A549 (cell line): ENCODE data around the gene NSUN3. TPM values are rescaled to one million over a fixed set of nuclear protein-coding genes. Genes with fewer than 3 reads are reported as not detected.

Source experiments
- ATAC-seq, 2 experiments: fragments of 200-7000 bp in 1 of 2; fragments of >200 bp in 1 of 2; cut with Nextera tagmentation in 1 of 2; cut with Tn5 transposase in 1 of 2; 3 replicates each; pipeline versions ENCODE4 v1.8.0 to v1.9.1; 2018 to 2020; ENCODE audit warnings: mild to moderate bottlenecking in 1 of 2, moderate library complexity in 1 of 2
- CTCF ChIA-PET: fragments of 300-600 bp; sonication (Branson Sonifier 250); formaldehyde crosslinking; extraction: SDS; loops from one replicate; lab custom pipeline; 2021; ENCODE audit warnings: antibody characterized with exemption, inconsistent platforms; lab: Yijun Ruan, JAX
- POLR2A ChIA-PET: fragments of 350-600 bp; formaldehyde crosslinking; extraction: SDS; loops from one replicate; lab custom pipeline; 2021; ENCODE audit warnings: antibody characterized with exemption, inconsistent platforms; lab: Yijun Ruan, JAX
- DNase-seq, 2 experiments: peaks; one replicate each; pipeline versions ENCODE4 v3.0.0 to v3.0.0-alpha.2; 2011 to 2016; ENCODE audit warnings: low read depth in 1 of 2, low spot score in 1 of 2
- FAIRE-seq: peaks from 2 replicates; lab custom pipeline; 2011; peaks lifted over from hg19 to GRCh38; lab: Jason Lieb, UNC
- H3K27ac ChIP-seq, 2 experiments: fragments of >200 bp; sonication (Bioruptor Twin); formaldehyde crosslinking; 3 replicates each; pipeline ENCODE4 v1.5.1; 2016 to 2017
- H3K4me1 ChIP-seq: fragments of >200 bp; sonication (Bioruptor Twin); formaldehyde crosslinking; 3 replicates; pipeline ENCODE4 v1.6.1; 2016
- H3K4me2 ChIP-seq: fragments of >200 bp; sonication (Bioruptor Twin); formaldehyde crosslinking; 3 replicates; pipeline ENCODE4 v1.6.1; 2016
- H3K4me3 ChIP-seq: fragments of >200 bp; sonication (Bioruptor Twin); formaldehyde crosslinking; 3 replicates; pipeline ENCODE4 v1.5.1; 2016
- H3K9me3 ChIP-seq: fragments of >200 bp; sonication (Bioruptor Twin); formaldehyde crosslinking; 3 replicates; pipeline ENCODE4 v1.6.1; 2016
- BHLHE40 ChIP-seq: IDR thresholded peaks from 2 replicates; pipeline ENCODE4 v1.6.1; 2012; ENCODE audit warnings: low read depth, low read length, inconsistent platforms
- CEBPB ChIP-seq, 2 experiments: fragments of >200 bp in 1 of 2; sonication (Bioruptor Twin) in 1 of 2; formaldehyde crosslinking in 1 of 2; IDR thresholded peaks; 2 replicates each; pipeline ENCODE4 v1.6.1; 2012 to 2016
- CTCF ChIP-seq: fragments of >200 bp; sonication (Bioruptor Twin); formaldehyde crosslinking; IDR thresholded peaks from 3 replicates; pipeline ENCODE4 v1.5.1; 2016
- EHMT2 ChIP-seq: fragments of 200-600 bp; sonication (generic); IDR thresholded peaks from 2 replicates; pipeline ENCODE4 v1.6.1; 2016; ENCODE audit warnings: antibody characterized with exemption, low read depth, mild to moderate bottlenecking, moderate library complexity
- EP300 ChIP-seq, 2 experiments: fragments of >200 bp; sonication (Bioruptor Twin); formaldehyde crosslinking; IDR thresholded peaks; 2 replicates in 1 of 2; 3 replicates in 1 of 2; pipeline ENCODE4 v1.6.1; 2016 to 2017
- FOSL2 ChIP-seq, 2 experiments: fragments of 450-650 bp in 1 of 2; fragments of >200 bp in 1 of 2; sonication (Bioruptor Twin) in 1 of 2; formaldehyde crosslinking; IDR thresholded peaks; 2 replicates each; pipeline versions ENCODE4 v1.5.0 to v1.6.1; 2016 to 2020; ENCODE audit warnings: mild to moderate bottlenecking in 1 of 2, moderate library complexity in 1 of 2
- HDAC2 ChIP-seq: fragments of 200-600 bp; sonication (generic); IDR thresholded peaks from 2 replicates; pipeline ENCODE4 v1.6.1; 2016
- HES2 ChIP-seq: fragments of >200 bp; sonication (Bioruptor Twin); formaldehyde crosslinking; IDR thresholded peaks from 2 replicates; pipeline ENCODE4 v1.6.1; 2016
- HOXB5 ChIP-seq: fragments of 250-450 bp; sonication (Bioruptor Pico); IDR thresholded peaks from 2 replicates; pipeline ENCODE4 v1.5.0; 2020; ENCODE audit warnings: mild to moderate bottlenecking, moderate library complexity
- JUNB ChIP-seq: fragments of >200 bp; sonication (Bioruptor Twin); formaldehyde crosslinking; IDR thresholded peaks from 2 replicates; pipeline ENCODE4 v1.6.1; 2016
- MAZ ChIP-seq: fragments of 150-350 bp; IDR thresholded peaks from 2 replicates; pipeline ENCODE4 v1.6.1; 2014; ENCODE audit warnings: antibody characterized with exemption, low read depth, low read length, borderline replicate concordance
- NR3C1 ChIP-seq: fragments of >200 bp; sonication (Bioruptor Twin); formaldehyde crosslinking; IDR thresholded peaks from 3 replicates; pipeline ENCODE4 v1.6.1; 2017
- RAD21 ChIP-seq, 2 experiments: fragments of >200 bp in 1 of 2; sonication (Bioruptor Twin) in 1 of 2; formaldehyde crosslinking in 1 of 2; IDR thresholded peaks in 1 of 2; conservative IDR thresholded peaks in 1 of 2; 2 replicates in 1 of 2; 3 replicates in 1 of 2; pipeline ENCODE4 v1.6.1; 2012 to 2018; ENCODE audit warnings: inconsistent platforms in 1 of 2
- RARB ChIP-seq: fragments of 250-450 bp; sonication (Bioruptor Pico); IDR thresholded peaks from 2 replicates; pipeline ENCODE4 v1.8.0; 2021; ENCODE audit warnings: mild to moderate bottlenecking, moderate library complexity
- RNF2 ChIP-seq: fragments of 200-600 bp; sonication (generic); IDR thresholded peaks from 2 replicates; pipeline ENCODE4 v1.6.1; 2016; ENCODE audit warnings: low read depth, mild to moderate bottlenecking, antibody characterized with exemption, moderate library complexity, borderline replicate concordance
- ZC3H11A ChIP-seq: fragments of 450-650 bp; IDR thresholded peaks from 2 replicates; pipeline ENCODE4 v1.6.1; 2014; ENCODE audit warnings: antibody characterized with exemption, mild to moderate bottlenecking
- ZFP36 ChIP-seq: fragments of 450-650 bp; IDR thresholded peaks from 2 replicates; pipeline ENCODE4 v1.6.1; 2014; ENCODE audit warnings: borderline replicate concordance; ENCODE audit not compliant: partially characterized antibody
- WGBS: methylation state at CpG from one replicate; pipeline ENCODE4 v1.1.6; 2017; ENCODE audit errors: missing lambda C conversion rate; 5-methylcytosine and 5-hydroxymethylcytosine counted together
- polyA plus RNA-seq, 4 experiments: library from polyadenylated mRNA; depleted of rRNA in 3 of 4; stranded (reverse); fragments of >200 nt; fragmentation: RNase III in 1 of 4; extraction: RNeasy Plus Mini Kit Qiagen cat#74134 plus additional on column Dnase treatment in 1 of 4; gene quantifications; 2 replicates in 3 of 4; 3 replicates in 1 of 4; pipeline ENCODE4 v1.2.3, GENCODE V29; 2011 to 2017
- TF ChIP-seq, protein P1 (sequence below): fragments of 250-450 bp; sonication (Bioruptor Pico); IDR thresholded peaks from 2 replicates; pipeline ENCODE4 v1.5.0; 2020; ENCODE audit warnings: low read depth, mild to moderate bottlenecking, moderate library complexity

NSUN3 gene
- polyA plus RNA-seq, 2 of the 4 experiments (the other 2 are of a cell fraction) = 8.6 to 13.5 TPM

- Histone ChIP-seq H3K9me3 (no peaks in the 10 kb centered on the region), H3K4me3 (no peak overlapping the region), H3K4me2 (no peak overlapping the region), H3K27ac (no peak overlapping the region), H3K4me1 (no peaks in the 10 kb centered on the region)
- no peak for DNase-seq
- ChIA-PET CTCF (interaction anchor here (1.8 kb wide), 1 partner anchor 17 kb away, joined by 4 read pairs; no protein-coding TSS in a partner anchor), POLR2A (no interaction called here)
- no peak for FAIRE-seq
- 87% methylated on average over 3 of the region's 3 CpGs for WGBS
- TF ChIP-seq BHLHE40 (no peak), CEBPB (IDR thresholded peaks at IDR 0.05) (no peak), HES2 (no peak), ZC3H11A (no peak)
- TF ChIP-seq, protein P1, sequence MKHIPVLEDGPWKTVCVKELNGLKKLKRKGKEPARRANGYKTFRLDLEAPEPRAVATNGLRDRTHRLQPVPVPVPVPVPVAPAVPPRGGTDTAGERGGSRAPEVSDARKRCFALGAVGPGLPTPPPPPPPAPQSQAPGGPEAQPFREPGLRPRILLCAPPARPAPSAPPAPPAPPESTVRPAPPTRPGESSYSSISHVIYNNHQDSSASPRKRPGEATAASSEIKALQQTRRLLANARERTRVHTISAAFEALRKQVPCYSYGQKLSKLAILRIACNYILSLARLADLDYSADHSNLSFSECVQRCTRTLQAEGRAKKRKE = no peak
- no peak for ATAC-seq
Measured at GRCh38 chr3:94020293-94020692, 42.6 kb upstream of the NSUN3 start.

- H3K27ac ChIP-seq = no peak overlapping the region
- H3K4me1 ChIP-seq = no peaks in the 10 kb centered on the region
- no peak for ATAC-seq
- H3K4me3 ChIP-seq = no peak overlapping the region
- 77% methylated on average over 3 of the region's 3 CpGs for WGBS
- no peaks in the 10 kb centered on the region for H3K9me3 ChIP-seq
- TF ChIP-seq HDAC2 = no peak
- no peak for TF ChIP-seq RNF2
- TF ChIP-seq HOXB5 (CRISPR knock-in tag) = no peak
- TF ChIP-seq RARB (CRISPR knock-in tag) = no peak
- TF ChIP-seq EP300 (IDR thresholded peaks at IDR 0.05) = no peak
- no peak for TF ChIP-seq BHLHE40
- no peak for TF ChIP-seq MAZ
- TF ChIP-seq JUNB = no peak
- TF ChIP-seq, all 56 proteins: peak for 0
- FAIRE-seq = no peak
- no peak overlapping the region for H3K4me2 ChIP-seq
- ChIA-PET POLR2A (no interaction called here), CTCF (no interaction called here)
- DNase-seq = no peak
Measured at GRCh38 chr3:94024385-94024784, 38.5 kb upstream of the NSUN3 start.

DNA sequence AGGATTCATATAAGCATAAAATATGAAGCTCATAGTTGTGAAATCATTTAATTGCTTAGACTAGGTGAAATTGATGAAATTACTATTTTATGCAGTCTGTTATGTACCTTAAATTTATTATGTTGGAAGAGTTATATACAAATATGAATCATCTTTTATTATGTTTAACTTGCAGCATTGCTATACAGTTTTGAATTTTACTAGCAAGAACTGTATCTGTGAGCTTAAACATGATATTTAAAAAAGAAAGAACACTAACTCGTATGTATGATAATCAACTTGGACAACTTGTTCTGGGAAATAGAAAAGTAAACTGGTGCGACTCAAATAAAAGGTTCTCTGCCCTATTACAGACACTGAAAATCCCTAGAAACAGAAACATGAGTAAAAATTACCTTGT, 36.2 kb upstream of the NSUN3 start:
- Histone ChIP-seq H3K4me3 (no peak overlapping the region), H3K9me3 (no peaks in the 10 kb centered on the region), H3K4me1 (no peaks in the 10 kb centered on the region), H3K27ac (no peak overlapping the region), H3K4me2 (no peak overlapping the region)
- 84% methylated on average over 2 of the region's 2 CpGs for WGBS
- no peak for FAIRE-seq
- POLR2A ChIA-PET = no interaction called here
- ATAC-seq = no peak
- CTCF ChIA-PET = no interaction called here
- DNase-seq = no peak
- no peak for TF ChIP-seq FOSL2 (IDR thresholded peaks at IDR 0.05)
- no peak for TF ChIP-seq FOSL2 (CRISPR knock-in tag; IDR thresholded peaks at IDR 0.05)
- no peak for TF ChIP-seq RARB (CRISPR knock-in tag)
- TF ChIP-seq NR3C1 = no peak
- TF ChIP-seq EHMT2 = no peak
- no peak for TF ChIP-seq CTCF
- no peak for TF ChIP-seq HDAC2
- TF ChIP-seq ZFP36 = no peak
- TF ChIP-seq JUNB = no peak
- no peak for TF ChIP-seq RAD21 (conservative IDR thresholded peaks at IDR 0.05 in 1 of 2, IDR thresholded peaks at IDR 0.05 in 1 of 2)
